Gastroesophageal sphincter (tissue), 4 donors: Measurements from ENCODE around the gene NOP14. TPM values are rescaled to one million over a fixed set of nuclear protein-coding genes. Genes with fewer than 3 reads are reported as not detected.
"Not testable (repeated sequence)": the region's sequence is repeated elsewhere in the genome, so short reads cannot be mapped to it uniquely, and the experiment has no call there.

Source experiments
- ATAC-seq: fragments of 150-250 bp; one replicate; pipeline ENCODE4 v1.9.1; 2016; ENCODE audit warnings: mild to moderate bottlenecking, moderate library complexity
- H3K27ac ChIP-seq, 4 donors: fragments of 200-600 bp; sonication (generic) in 3 of 4; 1 replicate in 3 of 4; 2 replicates in 1 of 4; pipeline ENCODE4 v1.5.1; 2016 to 2019
- H3K27me3 ChIP-seq: fragments of 200-600 bp; sonication (generic); one replicate; pipeline ENCODE4 v1.5.1; 2019
- H3K36me3 ChIP-seq, 2 donors: fragments of 200-600 bp; sonication (generic); one replicate each; pipeline ENCODE4 v1.5.1; 2019; ENCODE audit warnings: control low read depth in 1 of 2
- H3K4me1 ChIP-seq, 3 donors: fragments of 200-600 bp; sonication (generic); 1 replicate in 2 of 3; 2 replicates in 1 of 3; pipeline ENCODE4 v1.5.1; 2016 to 2019; ENCODE audit warnings: control low read depth in 2 of 3
- H3K4me3 ChIP-seq, 2 donors: fragments of 200-600 bp; sonication (generic); one replicate each; pipeline ENCODE4 v1.5.1; 2019; ENCODE audit warnings: mild to moderate bottlenecking in 1 of 2, moderate library complexity in 1 of 2
- H3K9me3 ChIP-seq, 3 donors: fragments of 200-600 bp; sonication (generic); one replicate each; pipeline ENCODE4 v1.5.1; 2017 to 2019; ENCODE audit warnings: control low read depth in 2 of 3
- CTCF ChIP-seq, 4 experiments: fragments of 200-600 bp in 2 of 4; fragments of 450-650 bp in 2 of 4; sonication (generic) in 1 of 4; IDR thresholded peaks; one replicate each; pipeline ENCODE4 v1.5.1; 2017 to 2019; ENCODE audit warnings: antibody characterized with exemption in 4 of 4, mild to moderate bottlenecking in 2 of 4, moderate library complexity in 2 of 4
- EP300 ChIP-seq: sonication (generic); formaldehyde crosslinking; IDR thresholded peaks from one replicate; pipeline ENCODE4 v1.6.1; 2017; ENCODE audit warnings: antibody characterized with exemption, mild to moderate bottlenecking
- POLR2A ChIP-seq, 2 donors: fragments of 450-650 bp; IDR thresholded peaks; one replicate each; pipeline ENCODE4 v1.6.1; 2017; ENCODE audit warnings: antibody characterized with exemption in 2 of 2, mild to moderate bottlenecking in 2 of 2, moderate library complexity in 1 of 2
- POLR2AphosphoS5 ChIP-seq: sonication (generic); formaldehyde crosslinking; IDR thresholded peaks from one replicate; pipeline ENCODE4 v1.6.1; 2017; ENCODE audit warnings: antibody characterized with exemption
- WGBS, 2 donors: methylation state at CpG; one replicate each; pipeline ENCODE4 v1.1.5; 2018; ENCODE audit warnings: low coverage in 1 of 2; 5-methylcytosine and 5-hydroxymethylcytosine counted together
- total RNA-seq, 4 donors: library from RNA; depleted of rRNA; stranded (reverse); fragments of >200 nt; gene quantifications; one replicate each; pipeline ENCODE4 v1.1.0, GENCODE V29; 2016

Gene NOP14
- total RNA-seq, 4 donors from 2014 or later, result 17.6 to 25.2 (median 20.4) TPM

DNA sequence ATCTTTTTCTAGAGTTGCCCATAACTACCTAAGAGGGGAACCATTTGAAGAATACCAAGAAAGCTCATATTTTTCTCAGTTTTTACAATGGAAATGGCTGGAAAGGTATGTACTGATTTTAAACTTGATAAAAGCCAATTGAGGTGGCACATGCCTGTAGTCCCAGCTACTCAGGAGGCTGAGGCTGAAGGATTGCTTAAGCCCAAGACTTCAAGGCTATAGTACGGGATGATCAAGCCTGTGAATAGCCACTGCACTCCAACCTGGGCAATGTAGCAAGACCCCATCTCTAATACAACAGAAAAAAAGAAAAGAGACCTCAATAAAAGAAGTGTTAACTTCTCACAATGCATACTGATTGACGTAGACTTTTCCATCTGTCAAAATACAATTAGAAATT, 44.5 kb upstream of the NOP14 start:
- peaks cover 0 to 14% (median 0%) of the 10 kb centered on the region in 3 donors for H3K4me1 ChIP-seq
- no peaks in the 10 kb centered on the region for H3K36me3 ChIP-seq
- ATAC-seq, result no peak
- 100% methylated on average over 2 of the region's 2 CpGs for WGBS, 2 donors
- H3K27ac ChIP-seq, result no peak overlapping the region
- H3K4me3 ChIP-seq, result no peak overlapping the region
- no peaks in the 10 kb centered on the region for H3K9me3 ChIP-seq
- no peak for TF ChIP-seq CTCF (IDR thresholded peaks at IDR 0.05)
- TF ChIP-seq POLR2A (IDR thresholded peaks at IDR 0.05), result no peak
- TF ChIP-seq EP300, result no peak
- TF ChIP-seq POLR2AphosphoS5, result no peak
- no peaks in the 10 kb centered on the region for H3K27me3 ChIP-seq

- H3K9me3 ChIP-seq, result no peaks in the 10 kb centered on the region
- ATAC-seq, result no peak
- whole genome bisulfite sequencing, 2 donors, result 82 to 100% methylated on average over 3 to 4 of the region's 4 CpGs
- H3K4me1 ChIP-seq, result no peaks in the 10 kb centered on the region
- no peaks in the 10 kb centered on the region for H3K36me3 ChIP-seq
- no peak for TF ChIP-seq EP300
- TF ChIP-seq CTCF (IDR thresholded peaks at IDR 0.05), result no peak
- TF ChIP-seq POLR2A (IDR thresholded peaks at IDR 0.05), result no peak
- TF ChIP-seq POLR2AphosphoS5, result no peak
- no peaks in the 10 kb centered on the region for H3K27me3 ChIP-seq
- H3K27ac ChIP-seq, result no peak overlapping the region
- H3K4me3 ChIP-seq, result no peak overlapping the region
These were observed 33.2 kb upstream of the NOP14 start for GRCh38 chr4:2996415-2996814.

- TF ChIP-seq EP300 (no peak), POLR2A (IDR thresholded peaks at IDR 0.05) (no peak), POLR2AphosphoS5 (no peak), CTCF (IDR thresholded peaks at IDR 0.05) (no peak)
- Histone ChIP-seq H3K27me3 (no peaks in the 10 kb centered on the region), H3K36me3 (no peaks in the 10 kb centered on the region), H3K9me3 (no peaks in the 10 kb centered on the region), H3K4me3 (no peak overlapping the region), H3K27ac (no peak overlapping the region), H3K4me1 (no peaks in the 10 kb centered on the region)
- WGBS, 2 donors, result 60 to 88% methylated on average over 3 to 4 of the region's 4 CpGs
- no peak for ATAC-seq
These were observed 32.5 kb upstream of the NOP14 start for GRCh38 chr4:2995546-2996265.

GRCh38 chr4:2994917-2995316, 31.7 kb upstream of the NOP14 start:
- no peak for TF ChIP-seq POLR2A (IDR thresholded peaks at IDR 0.05)
- no peak for TF ChIP-seq POLR2AphosphoS5
- TF ChIP-seq EP300, result no peak
- no peak for TF ChIP-seq CTCF (IDR thresholded peaks at IDR 0.05)
- no peaks in the 10 kb centered on the region for H3K9me3 ChIP-seq
- no peak overlapping the region for H3K4me3 ChIP-seq
- H3K27me3 ChIP-seq, result no peaks in the 10 kb centered on the region
- H3K27ac ChIP-seq, result no peak overlapping the region
- no peak for ATAC-seq
- no peaks in the 10 kb centered on the region for H3K36me3 ChIP-seq
- WGBS, 2 donors, result 96 to 100% methylated on average over 3 to 4 of the region's 4 CpGs
- no peaks in the 10 kb centered on the region for H3K4me1 ChIP-seq

DNA sequence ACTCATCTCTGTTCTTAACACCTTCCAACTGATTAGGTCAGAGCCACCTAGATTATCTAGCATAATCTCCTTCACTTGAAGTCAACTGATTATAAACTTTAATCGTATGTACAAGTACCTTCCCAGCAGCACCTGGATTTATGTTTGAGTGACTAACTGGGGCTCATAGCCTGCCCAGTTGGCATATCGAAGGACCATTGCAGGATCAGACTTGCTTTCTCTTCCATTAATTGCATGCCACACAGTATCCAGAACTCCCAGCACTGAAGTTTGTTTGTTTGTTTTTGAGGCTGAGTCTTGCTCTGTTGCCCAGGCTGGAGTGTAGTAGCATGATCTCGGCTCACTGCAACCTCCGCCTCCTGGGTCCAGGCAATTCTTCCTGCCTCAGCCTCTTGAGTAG, 28.0 kb upstream of the NOP14 start:
- Histone ChIP-seq H3K27ac (no peak overlapping the region), H3K27me3 (no peaks in the 10 kb centered on the region), H3K9me3 (no peaks in the 10 kb centered on the region), H3K4me3 (no peak overlapping the region), H3K36me3 (no peaks in the 10 kb centered on the region), H3K4me1 (no peaks in the 10 kb centered on the region)
- TF ChIP-seq POLR2AphosphoS5 (no peak), CTCF (IDR thresholded peaks at IDR 0.05) (no peak), POLR2A (IDR thresholded peaks at IDR 0.05) (no peak), EP300 (no peak)
- WGBS, 2 donors, result 83 to 100% methylated on average over 2 to 3 of the region's 4 CpGs
- ATAC-seq, result no peak

DNA sequence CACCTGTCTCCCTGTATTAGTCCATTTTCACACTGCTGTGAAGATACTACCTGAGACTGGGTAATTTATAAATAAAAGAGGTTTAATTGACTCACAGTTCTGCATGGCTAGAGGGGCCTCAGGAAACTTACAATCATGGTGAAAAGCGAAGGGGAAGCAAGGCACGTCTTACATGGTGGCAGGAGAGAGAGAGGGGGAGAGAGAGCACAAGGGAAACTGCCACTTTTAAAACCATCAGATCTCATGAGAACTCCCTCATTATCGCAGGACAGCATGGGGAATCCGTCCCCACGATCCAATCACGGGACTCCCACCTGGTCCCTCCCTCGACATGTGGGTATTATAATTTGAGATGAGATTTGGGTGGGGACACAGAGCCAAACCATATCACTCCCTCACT, 20.5 kb upstream of the NOP14 start:
- H3K27ac ChIP-seq, H3K36me3 ChIP-seq, ATAC-seq, H3K9me3 ChIP-seq, H3K4me3 ChIP-seq, H3K27me3 ChIP-seq, H3K4me1 ChIP-seq: not testable (repeated sequence)
- WGBS, 2 donors, result 86% methylated on average over 7 of the region's 7 CpGs; no CpG with 5 or more reads in 1 of the 2 donors
